ENCODE results near the gene LARGE2. TPM values are rescaled to one million over a fixed set of nuclear protein-coding genes. Genes with fewer than 3 reads are reported as not detected.

Gene LARGE2
- total and polyA plus RNA-seq, 2 of the 13 experiments (the other 11 are each of a cell fraction or from before 2014, with no cell fraction given): 8.5 to 21.6 TPM

- no peak for TF ChIP-seq SKIL (CRISPR knock-in tag; IDR thresholded peaks at IDR 0.05; ENCODE audit: borderline replicate concordance)
- no peak for TF ChIP-seq ZNF652 (CRISPR knock-in tag; IDR thresholded peaks at IDR 0.05; ENCODE audit: borderline replicate concordance, low read depth)
- TF ChIP-seq PHF8 (CRISPR knock-in tag; IDR thresholded peaks at IDR 0.05): peak; percentile 84
- peak; percentile 82; the same call in 1 of the 2 replicates for TF ChIP-seq PHF21A (CRISPR knock-in tag; IDR thresholded peaks at IDR 0.05)
- no peak for TF ChIP-seq MXI1 (IDR thresholded peaks at IDR 0.05; ENCODE audit: borderline replicate concordance, low read depth, low read length)
- TF ChIP-seq, protein P1, sequence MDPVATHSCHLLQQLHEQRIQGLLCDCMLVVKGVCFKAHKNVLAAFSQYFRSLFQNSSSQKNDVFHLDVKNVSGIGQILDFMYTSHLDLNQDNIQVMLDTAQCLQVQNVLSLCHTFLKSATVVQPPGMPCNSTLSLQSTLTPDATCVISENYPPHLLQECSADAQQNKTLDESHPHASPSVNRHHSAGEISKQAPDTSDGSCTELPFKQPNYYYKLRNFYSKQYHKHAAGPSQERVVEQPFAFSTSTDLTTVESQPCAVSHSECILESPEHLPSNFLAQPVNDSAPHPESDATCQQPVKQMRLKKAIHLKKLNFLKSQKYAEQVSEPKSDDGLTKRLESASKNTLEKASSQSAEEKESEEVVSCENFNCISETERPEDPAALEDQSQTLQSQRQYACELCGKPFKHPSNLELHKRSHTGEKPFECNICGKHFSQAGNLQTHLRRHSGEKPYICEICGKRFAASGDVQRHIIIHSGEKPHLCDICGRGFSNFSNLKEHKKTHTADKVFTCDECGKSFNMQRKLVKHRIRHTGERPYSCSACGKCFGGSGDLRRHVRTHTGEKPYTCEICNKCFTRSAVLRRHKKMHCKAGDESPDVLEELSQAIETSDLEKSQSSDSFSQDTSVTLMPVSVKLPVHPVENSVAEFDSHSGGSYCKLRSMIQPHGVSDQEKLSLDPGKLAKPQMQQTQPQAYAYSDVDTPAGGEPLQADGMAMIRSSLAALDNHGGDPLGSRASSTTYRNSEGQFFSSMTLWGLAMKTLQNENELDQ (CRISPR knock-in tag; IDR thresholded peaks at IDR 0.05; ENCODE audit: borderline replicate concordance): no peak
- TF ChIP-seq TCF7 (IDR thresholded peaks at IDR 0.05; ENCODE audit: low read depth): peak; percentile 66; the same call in 1 of the 2 replicates
- no peak for TF ChIP-seq RNF219 (CRISPR knock-in tag; IDR thresholded peaks at IDR 0.05)
- no peak for TF ChIP-seq TP53 (CRISPR knock-in tag; conservative IDR thresholded peaks at IDR 0.05)
- no peak for TF ChIP-seq ZNF337 (CRISPR knock-in tag; IDR thresholded peaks at IDR 0.05; ENCODE audit: borderline replicate concordance, low read depth)
- TF ChIP-seq ZNF33B (CRISPR knock-in tag; IDR thresholded peaks at IDR 0.05): no peak
- no peak for TF ChIP-seq FOXA1 (IDR thresholded peaks at IDR 0.05)
- no peak for TF ChIP-seq FOXA1 (CRISPR knock-in tag; IDR thresholded peaks at IDR 0.05)
Observed at GRCh38 chr11:45921561-45922424, 663 bp upstream of the LARGE2 start (continued).

Data from HepG2 (cell line).